NOMO-1 treated with DMSO at 0.1 percent for 48 hours (cell line): ENCODE data around the gene PSD4.

ENCODE experiments used
- DNase-seq: peaks from one replicate; lab custom pipeline; 2025; ENCODE audit not compliant: unreplicated experiment; lab: John Stamatoyannopoulos, UW

PSD4 gene

GRCh38 chr2:113203217-113203530, 29.4 kb downstream of the PSD4 start:
- DNase-seq: no peak

GRCh38 chr2:113203901-113204519, 30.2 kb downstream of the PSD4 start:
- peak; percentile 47 for DNase-seq

- no peak for DNase-seq
Observed at GRCh38 chr2:113206251-113206650, 32.5 kb downstream of the PSD4 start.

GRCh38 chr2:113207021-113207420, 33.2 kb downstream of the PSD4 start:
- no peak for DNase-seq

GRCh38 chr2:113208396-113208795, 34.6 kb downstream of the PSD4 start:
- no peak for DNase-seq

DNA sequence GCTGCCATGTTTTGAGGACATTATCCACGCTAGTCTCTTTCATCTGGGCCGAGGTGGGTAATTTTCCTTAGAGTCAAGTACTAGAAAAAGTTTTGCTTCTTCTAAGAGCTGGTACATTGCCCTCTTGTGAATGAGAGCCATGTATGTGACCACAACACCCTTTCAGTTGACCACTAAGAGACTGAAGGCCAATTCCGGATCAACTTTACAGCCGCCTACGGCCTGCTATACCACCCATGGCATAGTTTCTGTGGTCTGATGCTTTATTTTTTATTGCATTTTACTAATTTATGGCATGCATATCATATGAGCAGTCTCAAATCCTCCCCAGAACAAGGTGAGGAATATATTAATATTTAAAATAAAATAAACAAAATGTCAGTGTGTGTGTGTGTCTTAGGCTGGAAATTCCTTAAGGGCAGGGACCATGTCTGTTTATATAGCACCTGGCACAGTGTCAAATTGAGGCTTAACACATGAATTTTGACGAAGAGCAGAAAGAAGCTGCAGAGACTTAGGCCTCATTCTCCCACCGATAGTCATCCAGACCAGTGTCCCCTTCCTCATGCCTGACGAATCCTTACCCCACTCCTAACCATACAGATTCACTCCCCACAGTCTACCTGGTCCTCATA, 35.4 kb downstream of the PSD4 start:
- no peak for DNase-seq

DNA sequence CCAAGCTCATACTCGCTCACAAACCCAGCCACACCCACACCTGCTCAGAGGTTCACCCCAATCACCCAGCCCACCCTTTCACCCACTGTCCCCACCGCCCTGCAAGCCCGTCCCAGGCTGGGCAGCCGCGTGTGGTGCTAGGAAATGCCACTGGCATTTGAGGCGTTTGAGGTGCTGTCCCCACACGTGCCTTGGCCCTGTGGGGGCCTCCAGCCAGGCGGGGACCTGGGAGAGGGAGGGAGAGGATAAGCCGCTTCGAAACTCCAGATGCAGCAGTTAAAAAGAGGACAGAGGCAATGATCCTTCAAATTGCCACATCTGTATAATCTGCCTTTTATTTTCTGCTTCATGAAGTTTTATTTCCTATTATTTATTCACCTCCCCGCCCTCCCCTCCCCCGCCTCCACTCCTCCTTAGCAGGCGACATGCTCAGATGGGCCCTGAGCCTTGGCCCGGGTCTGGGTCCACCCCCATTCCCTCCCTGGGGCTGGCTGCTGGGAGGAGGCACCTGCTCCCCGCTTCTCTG, 35.9 kb downstream of the PSD4 start:
- DNase-seq: no peak

DNA sequence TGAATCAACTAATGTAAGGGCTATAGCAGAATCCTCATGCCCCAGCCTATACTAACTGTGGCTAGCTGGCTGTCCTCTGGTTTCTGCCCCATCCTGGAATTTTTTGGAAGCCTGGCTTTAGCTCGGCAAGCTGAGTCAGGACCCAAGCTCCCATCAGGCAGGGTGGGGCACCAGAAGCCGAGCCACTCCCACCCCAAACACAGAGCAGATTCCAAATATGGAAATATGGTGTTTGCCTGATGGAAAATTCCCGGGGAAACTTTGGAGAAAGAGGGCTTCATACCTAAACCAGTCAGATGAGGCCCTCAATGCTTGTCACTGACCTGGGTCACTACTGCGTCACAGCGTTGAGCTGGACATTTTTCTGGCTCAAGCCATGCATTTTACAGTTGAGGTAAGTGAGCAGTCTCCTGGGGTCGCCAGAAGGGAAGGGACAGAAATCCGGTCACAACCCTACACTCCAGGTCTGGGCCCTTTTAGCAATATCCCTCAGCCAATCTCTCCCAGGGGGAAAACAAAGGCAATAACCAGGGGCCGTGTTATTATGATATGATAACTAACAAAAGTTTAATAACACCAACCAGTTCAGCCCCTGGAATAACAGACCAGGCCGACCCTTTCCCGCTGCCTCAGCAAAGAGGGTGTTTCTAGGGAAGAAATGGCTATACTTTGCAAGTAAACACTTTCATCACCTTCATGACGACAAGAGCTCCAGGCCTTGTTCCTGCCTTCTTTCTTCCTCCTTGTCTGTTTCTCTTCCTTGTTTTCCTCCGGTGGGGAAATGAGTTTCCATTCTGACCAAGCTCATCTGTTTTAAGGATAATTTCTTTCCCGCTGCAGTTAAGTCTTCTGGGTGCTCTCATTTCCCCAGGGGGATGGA, 37.7 kb downstream of the PSD4 start:
- peak; percentile 12 for DNase-seq

DNA sequence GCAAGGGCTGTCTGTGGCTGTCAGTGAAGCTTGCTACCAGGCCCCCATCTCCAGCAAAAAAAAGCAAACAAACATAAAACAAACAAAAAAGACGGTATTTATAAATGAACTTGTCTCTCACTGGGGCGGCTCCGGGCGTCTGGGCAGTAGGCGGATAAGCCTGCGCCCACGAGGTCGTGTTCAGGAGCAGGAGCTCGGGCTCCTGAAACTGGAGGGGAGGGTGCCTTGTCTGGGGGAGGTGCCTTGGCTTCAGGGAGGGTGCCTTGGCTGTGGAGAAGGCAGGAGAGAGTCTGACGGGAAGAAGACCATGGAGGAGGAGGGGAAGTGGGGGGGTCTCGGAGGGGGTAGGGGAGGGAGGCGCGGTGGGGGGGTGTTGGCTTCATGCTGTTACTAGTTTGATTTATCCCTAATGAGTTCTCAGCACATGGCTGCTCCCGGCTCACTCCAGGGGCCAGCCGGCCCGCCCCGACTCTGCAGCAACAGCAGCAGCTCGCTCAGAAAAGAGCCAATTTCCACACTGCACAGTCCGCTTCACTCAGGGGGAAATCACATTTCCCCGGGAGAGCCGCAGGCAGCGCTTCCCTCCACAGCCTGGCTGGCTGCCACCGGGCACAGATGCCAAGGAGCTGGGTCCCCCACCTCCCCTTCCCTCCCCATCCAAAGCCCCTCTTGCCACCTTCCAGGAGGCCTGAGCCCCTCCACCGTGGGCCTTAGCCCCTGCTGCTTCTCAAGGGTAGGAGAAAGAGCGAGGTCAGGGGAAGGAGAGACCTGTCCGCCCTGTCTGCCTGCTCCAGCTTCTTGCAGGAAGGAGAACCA, 38.7 kb downstream of the PSD4 start:
- DNase-seq: no peak

DNA sequence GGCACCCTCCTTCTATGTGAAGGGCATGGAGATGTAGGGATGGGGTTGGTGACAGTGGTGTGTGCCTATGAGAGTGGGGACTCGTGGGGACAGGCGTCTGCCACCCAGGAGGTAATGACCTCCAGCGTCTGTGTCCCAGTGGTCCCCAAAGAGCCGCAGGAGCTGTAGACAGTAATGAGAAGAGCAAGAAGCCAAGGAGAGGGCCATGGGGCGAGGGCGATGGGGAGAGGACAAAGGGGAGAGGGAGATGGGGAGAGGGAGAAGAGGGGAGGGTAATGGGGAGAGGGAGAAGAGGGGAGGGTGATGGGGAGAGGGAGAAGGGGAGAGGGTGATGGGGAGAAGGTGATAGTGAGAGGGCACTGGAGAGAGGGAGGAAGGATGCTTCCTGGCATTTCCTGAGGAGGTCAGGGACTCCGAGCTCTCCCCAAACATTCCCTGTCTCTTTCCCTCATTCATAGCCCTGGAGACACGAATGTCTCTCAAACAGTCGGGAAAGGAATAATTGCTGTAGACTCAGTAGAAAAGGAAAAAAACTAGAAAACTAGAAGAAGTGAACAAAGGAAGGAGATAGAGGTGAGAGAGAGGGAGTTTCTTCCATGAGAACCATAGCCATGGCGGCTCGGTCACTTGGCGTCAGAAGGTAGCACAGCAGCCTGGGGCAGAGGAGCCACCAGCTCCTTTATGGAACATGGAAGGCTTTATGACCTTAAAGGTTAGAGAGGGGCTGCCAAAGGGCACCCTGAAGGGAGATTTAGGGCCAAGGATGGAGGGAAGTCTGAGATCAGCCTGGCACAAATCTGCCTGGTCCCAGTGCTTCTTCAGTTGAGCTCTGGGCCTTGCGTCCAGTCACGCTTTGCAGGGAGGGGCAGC, 39.5 kb downstream of the PSD4 start:
- no peak for DNase-seq

DNA sequence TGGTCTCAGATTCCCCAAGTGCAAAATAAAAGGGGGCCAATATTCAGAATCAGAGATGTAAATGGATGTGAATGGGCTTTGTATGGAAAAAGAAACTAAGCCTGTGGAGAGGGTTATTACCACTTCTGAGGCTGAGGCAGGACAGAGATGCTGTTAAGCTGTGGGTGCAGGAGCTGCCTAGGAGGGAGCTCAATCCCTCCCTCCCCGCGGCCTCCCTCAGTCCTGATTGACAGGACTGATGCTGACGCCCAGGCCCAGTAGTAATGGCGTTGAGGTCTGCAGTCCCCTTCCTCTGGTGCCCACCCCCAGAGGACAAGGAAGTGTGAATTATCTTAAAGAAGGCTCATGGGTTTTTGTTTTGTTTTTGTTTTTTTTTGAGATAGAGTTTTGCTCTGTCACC, 40.4 kb downstream of the PSD4 start:
- no peak for DNase-seq

GRCh38 chr2:113215056-113215455, 41.3 kb downstream of the PSD4 start:
- DNase-seq: no peak

DNA sequence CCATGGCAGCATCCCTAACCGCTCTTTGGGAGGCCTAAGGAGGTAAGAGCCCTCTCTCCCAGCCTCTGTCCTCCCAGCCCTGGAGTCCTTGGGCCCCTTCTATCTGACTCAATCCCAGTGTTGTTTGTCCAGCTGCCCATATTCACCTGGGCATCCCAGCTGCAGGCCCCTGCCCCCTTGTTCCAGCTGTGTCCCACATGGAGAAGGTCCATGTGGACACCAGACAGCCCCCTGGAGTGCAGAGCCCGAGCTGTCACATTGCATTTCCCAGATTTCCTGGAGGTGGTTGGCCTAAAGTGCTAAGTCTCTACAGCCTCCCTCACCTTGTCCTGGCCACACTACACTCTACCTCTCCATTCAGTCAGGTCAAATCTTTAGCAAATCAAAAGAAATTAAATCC, 42.5 kb downstream of the PSD4 start:
- no peak for DNase-seq

DNA sequence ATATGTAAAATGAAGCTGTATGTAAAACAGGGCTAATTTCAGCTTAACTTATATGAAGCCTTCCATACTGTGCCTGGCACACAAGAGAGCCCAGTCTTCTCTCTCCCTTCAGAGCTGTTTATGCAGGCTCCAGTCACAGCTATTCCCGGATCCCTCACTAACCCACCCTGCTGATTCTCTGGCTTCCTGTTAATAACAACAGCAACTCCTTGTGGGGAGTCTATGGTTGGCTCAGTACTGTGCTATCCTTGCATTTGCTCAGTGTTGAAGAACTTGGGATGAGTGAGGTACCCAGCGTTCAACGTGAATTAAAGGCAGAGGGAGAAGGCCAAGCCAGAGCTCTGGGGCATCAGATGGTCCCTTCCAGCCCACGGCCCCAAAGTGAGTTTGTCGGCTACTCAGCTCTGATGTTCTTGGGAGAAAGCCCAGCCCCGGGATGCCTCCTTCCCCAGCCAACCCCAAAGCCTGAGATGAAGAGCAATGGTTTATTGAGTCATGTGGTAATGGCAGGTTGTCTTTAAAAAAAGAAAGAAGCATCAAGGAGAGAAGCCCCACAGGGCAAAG, 43.2 kb downstream of the PSD4 start:
- DNase-seq: no peak

GRCh38 chr2:113217455-113218282, 43.9 kb downstream of the PSD4 start:
- DNase-seq: peak; percentile 14

- no peak for DNase-seq
Observed at GRCh38 chr2:113218283-113219091, 44.7 kb downstream of the PSD4 start.

DNA sequence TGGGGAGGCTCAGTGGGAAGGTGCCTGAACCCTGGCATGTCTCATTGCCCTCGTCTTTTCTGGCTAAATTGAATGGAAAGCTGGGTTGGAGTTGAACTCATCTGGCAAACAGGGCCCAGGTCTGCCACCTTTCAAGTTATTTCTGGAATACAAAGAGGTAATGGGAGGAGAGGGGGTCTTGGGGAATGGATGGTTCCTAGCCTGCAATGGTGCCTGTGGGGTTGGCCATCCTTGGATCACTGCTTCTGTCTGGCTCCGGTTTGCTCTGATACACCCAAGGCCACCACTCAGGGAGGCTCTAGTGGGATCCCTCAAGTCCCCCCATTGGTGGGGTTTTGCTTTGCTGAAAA, 45.3 kb downstream of the PSD4 start:
- DNase-seq: no peak

- no peak for DNase-seq
Observed at GRCh38 chr2:113219525-113219888, 45.7 kb downstream of the PSD4 start.
